ENCODE data around the gene SCAF8.

GRCh38 chr6:154841109-154841508 lies 107.9 kb downstream of the SCAF8 start:
- TF ChIP-seq, protein P1, sequence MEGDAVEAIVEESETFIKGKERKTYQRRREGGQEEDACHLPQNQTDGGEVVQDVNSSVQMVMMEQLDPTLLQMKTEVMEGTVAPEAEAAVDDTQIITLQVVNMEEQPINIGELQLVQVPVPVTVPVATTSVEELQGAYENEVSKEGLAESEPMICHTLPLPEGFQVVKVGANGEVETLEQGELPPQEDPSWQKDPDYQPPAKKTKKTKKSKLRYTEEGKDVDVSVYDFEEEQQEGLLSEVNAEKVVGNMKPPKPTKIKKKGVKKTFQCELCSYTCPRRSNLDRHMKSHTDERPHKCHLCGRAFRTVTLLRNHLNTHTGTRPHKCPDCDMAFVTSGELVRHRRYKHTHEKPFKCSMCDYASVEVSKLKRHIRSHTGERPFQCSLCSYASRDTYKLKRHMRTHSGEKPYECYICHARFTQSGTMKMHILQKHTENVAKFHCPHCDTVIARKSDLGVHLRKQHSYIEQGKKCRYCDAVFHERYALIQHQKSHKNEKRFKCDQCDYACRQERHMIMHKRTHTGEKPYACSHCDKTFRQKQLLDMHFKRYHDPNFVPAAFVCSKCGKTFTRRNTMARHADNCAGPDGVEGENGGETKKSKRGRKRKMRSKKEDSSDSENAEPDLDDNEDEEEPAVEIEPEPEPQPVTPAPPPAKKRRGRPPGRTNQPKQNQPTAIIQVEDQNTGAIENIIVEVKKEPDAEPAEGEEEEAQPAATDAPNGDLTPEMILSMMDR (IDR thresholded peaks at IDR 0.05 in 4 of 5, conservative IDR thresholded peaks at IDR 0.05 in 1 of 5), result no peak
- no peak for TF ChIP-seq POLR2A (IDR thresholded peaks at IDR 0.05)

All from gastrocnemius medialis (tissue), 4 donors.